Measurements from ENCODE around the gene NAA40. TPM values are rescaled to one million over a fixed set of nuclear protein-coding genes. Genes with fewer than 3 reads are reported as not detected.
A peak's percentile ranks its signal among the peaks of the same experiment; 100 is the strongest.

The NAA40 gene
- total RNA-seq, 1 donor from 2014 or later = 30.3 TPM

- peaks cover 40% of the 10 kb centered on the region for H3K36me3 Mint-ChIP-seq (ENCODE audit: low read depth)
- intact Hi-C loops (cut with micrococcal nuclease) = loop anchor here (1.0 kb wide), 2 partner anchors 12 to 25 kb away; partner anchors contain the start of gene COX8A
- H3K4me1 Mint-ChIP-seq (ENCODE audit: low read depth) = peaks cover 18% of the 10 kb centered on the region
- peak within 1 kb of the TSS; percentile 97 for H3K27ac Mint-ChIP-seq
- H3K27me3 Mint-ChIP-seq (ENCODE audit: low read depth) = no peaks in the 10 kb centered on the region
- peak; percentile 83 for DNase-seq (ENCODE audit: low spot score)
- H3K4me3 Mint-ChIP-seq (ENCODE audit: low read depth) = peak within 1 kb of the TSS; percentile 98
- H3K9me3 Mint-ChIP-seq = no peaks in the 10 kb centered on the region
Measured at GRCh38 chr11:63986156-63986931, 47.5 kb downstream of the NAA40 start, which contains the start of gene OTUB1. Gene OTUB1 (plus strand): TSS chr11:63986438. CDS start chr11:63986457, 19 bp downstream.

- Mint-ChIP-seq H3K4me1 (ENCODE audit: low read depth) (peaks cover 18% of the 10 kb centered on the region), H3K27me3 (ENCODE audit: low read depth) (no peaks in the 10 kb centered on the region), H3K27ac (peak overlapping the region; percentile 33), H3K9me3 (no peaks in the 10 kb centered on the region), H3K36me3 (ENCODE audit: low read depth) (peaks cover 46% of the 10 kb centered on the region), H3K4me3 (ENCODE audit: low read depth) (peak overlapping the region; percentile 76)
- intact Hi-C loops (cut with micrococcal nuclease) = loop anchor here (1.0 kb wide), 2 partner anchors 13 to 26 kb away; partner anchors contain the start of gene COX8A
- no peak for DNase-seq (ENCODE audit: low spot score)
Measured at GRCh38 chr11:63986932-63987513, 48.2 kb downstream of the NAA40 start.

GRCh38 chr11:63991558-63991957, 52.8 kb downstream of the NAA40 start:
- intact Hi-C loops (cut with micrococcal nuclease) = no loop called here
- Mint-ChIP-seq H3K4me3 (ENCODE audit: low read depth) (no peak overlapping the region), H3K27ac (no peak overlapping the region), H3K27me3 (ENCODE audit: low read depth) (no peaks in the 10 kb centered on the region), H3K36me3 (ENCODE audit: low read depth) (peaks cover 67% of the 10 kb centered on the region), H3K9me3 (no peaks in the 10 kb centered on the region), H3K4me1 (ENCODE audit: low read depth) (peaks cover 12% of the 10 kb centered on the region)
- DNase-seq (ENCODE audit: low spot score) = no peak

GRCh38 chr11:63993100-63993499, 54.3 kb downstream of the NAA40 start:
- Mint-ChIP-seq H3K4me1 (ENCODE audit: low read depth) (peaks cover 6% of the 10 kb centered on the region), H3K27me3 (ENCODE audit: low read depth) (no peaks in the 10 kb centered on the region), H3K36me3 (ENCODE audit: low read depth) (peaks cover 71% of the 10 kb centered on the region), H3K4me3 (ENCODE audit: low read depth) (no peak overlapping the region), H3K27ac (no peak overlapping the region), H3K9me3 (no peaks in the 10 kb centered on the region)
- intact Hi-C loops (cut with micrococcal nuclease) = no loop called here
- DNase-seq (ENCODE audit: low spot score) = no peak

- Mint-ChIP-seq H3K4me1 (ENCODE audit: low read depth) (peaks cover 3% of the 10 kb centered on the region), H3K27ac (no peak overlapping the region), H3K9me3 (no peaks in the 10 kb centered on the region), H3K4me3 (ENCODE audit: low read depth) (no peak overlapping the region), H3K36me3 (ENCODE audit: low read depth) (peaks cover 67% of the 10 kb centered on the region), H3K27me3 (ENCODE audit: low read depth) (no peaks in the 10 kb centered on the region)
- intact Hi-C loops (cut with micrococcal nuclease) = no loop called here
- DNase-seq (ENCODE audit: low spot score) = no peak
Measured at GRCh38 chr11:63993993-63994392, 55.2 kb downstream of the NAA40 start.

GRCh38 chr11:63996512-63996911, 57.7 kb downstream of the NAA40 start:
- H3K9me3 Mint-ChIP-seq = no peaks in the 10 kb centered on the region
- peaks cover 47% of the 10 kb centered on the region for H3K36me3 Mint-ChIP-seq (ENCODE audit: low read depth)
- H3K27ac Mint-ChIP-seq = no peak overlapping the region
- peaks cover 5% of the 10 kb centered on the region for H3K4me1 Mint-ChIP-seq (ENCODE audit: low read depth)
- H3K4me3 Mint-ChIP-seq (ENCODE audit: low read depth) = no peak overlapping the region
- intact Hi-C loops (cut with micrococcal nuclease) = no loop called here
- no peak for DNase-seq (ENCODE audit: low spot score)
- H3K27me3 Mint-ChIP-seq (ENCODE audit: low read depth) = peaks cover 2% of the 10 kb centered on the region

GRCh38 chr11:63997104-63997700, 58.4 kb downstream of the NAA40 start:
- Mint-ChIP-seq H3K4me3 (ENCODE audit: low read depth) (no peak overlapping the region), H3K9me3 (no peaks in the 10 kb centered on the region), H3K27ac (no peak overlapping the region), H3K4me1 (ENCODE audit: low read depth) (peaks cover 5% of the 10 kb centered on the region), H3K36me3 (ENCODE audit: low read depth) (peaks cover 40% of the 10 kb centered on the region), H3K27me3 (ENCODE audit: low read depth) (peaks cover 2% of the 10 kb centered on the region)
- intact Hi-C loops (cut with micrococcal nuclease) = no loop called here
- no peak for DNase-seq (ENCODE audit: low spot score)

- peaks cover 5% of the 10 kb centered on the region for H3K4me1 Mint-ChIP-seq (ENCODE audit: low read depth)
- peaks cover 2% of the 10 kb centered on the region for H3K27me3 Mint-ChIP-seq (ENCODE audit: low read depth)
- no peak for DNase-seq (ENCODE audit: low spot score)
- H3K4me3 Mint-ChIP-seq (ENCODE audit: low read depth) = no peak overlapping the region
- H3K36me3 Mint-ChIP-seq (ENCODE audit: low read depth) = peaks cover 39% of the 10 kb centered on the region
- H3K9me3 Mint-ChIP-seq = no peaks in the 10 kb centered on the region
- intact Hi-C loops (cut with micrococcal nuclease) = no loop called here
- H3K27ac Mint-ChIP-seq = no peak overlapping the region
Measured at GRCh38 chr11:63997801-63998337, 59.1 kb downstream of the NAA40 start.

GRCh38 chr11:63998558-63999348, 60.0 kb downstream of the NAA40 start:
- peaks cover 2% of the 10 kb centered on the region for H3K27me3 Mint-ChIP-seq (ENCODE audit: low read depth)
- no peaks in the 10 kb centered on the region for H3K9me3 Mint-ChIP-seq
- intact Hi-C loops (cut with micrococcal nuclease) = no loop called here
- H3K36me3 Mint-ChIP-seq (ENCODE audit: low read depth) = peaks cover 33% of the 10 kb centered on the region
- H3K4me3 Mint-ChIP-seq (ENCODE audit: low read depth) = no peak overlapping the region
- H3K27ac Mint-ChIP-seq = no peak overlapping the region
- peaks cover 4% of the 10 kb centered on the region for H3K4me1 Mint-ChIP-seq (ENCODE audit: low read depth)
- DNase-seq (ENCODE audit: low spot score) = no peak

- Mint-ChIP-seq H3K9me3 (no peaks in the 10 kb centered on the region), H3K27me3 (ENCODE audit: low read depth) (peaks cover 2% of the 10 kb centered on the region), H3K27ac (no peak overlapping the region), H3K4me3 (ENCODE audit: low read depth) (no peak overlapping the region), H3K36me3 (ENCODE audit: low read depth) (peaks cover 29% of the 10 kb centered on the region), H3K4me1 (ENCODE audit: low read depth) (peaks cover 2% of the 10 kb centered on the region)
- intact Hi-C loops (cut with micrococcal nuclease) = loop anchor here (1.0 kb wide), 1 partner anchor 149 kb away; no protein-coding TSS in a partner anchor
- peak; percentile 37 for DNase-seq (ENCODE audit: low spot score)
Measured at GRCh38 chr11:63999349-64000025, 60.7 kb downstream of the NAA40 start.

- Mint-ChIP-seq H3K4me1 (ENCODE audit: low read depth) (peaks cover 2% of the 10 kb centered on the region), H3K4me3 (ENCODE audit: low read depth) (no peak overlapping the region), H3K27ac (no peak overlapping the region), H3K36me3 (ENCODE audit: low read depth) (peaks cover 22% of the 10 kb centered on the region), H3K9me3 (no peaks in the 10 kb centered on the region), H3K27me3 (ENCODE audit: low read depth) (peaks cover 2% of the 10 kb centered on the region)
- intact Hi-C loops (cut with micrococcal nuclease) = loop anchor here (1.0 kb wide), 1 partner anchor 148 kb away; no protein-coding TSS in a partner anchor
- peak; percentile 73 for DNase-seq (ENCODE audit: low spot score)
Measured at GRCh38 chr11:64000026-64000739, 61.4 kb downstream of the NAA40 start.
